RPMI7951 (cell line): ENCODE results near the gene KDM4B. TPM values are rescaled to one million over a fixed set of nuclear protein-coding genes. Genes with fewer than 3 reads are reported as not detected.

Source experiments
- DNase-seq: peaks from one replicate; pipeline ENCODE4 v3.0.0-alpha.2; 2012; ENCODE audit warnings: low read depth
- total RNA-seq: library from RNA; depleted of rRNA; stranded (reverse); fragments of >200 nt; shearing (Covaris generic); gene quantifications from 2 replicates; pipeline ENCODE4 v1.2.3, GENCODE V29; 2014

The KDM4B gene
- total RNA-seq, 1 experiment from 2014 or later: 6.2 TPM

DNA sequence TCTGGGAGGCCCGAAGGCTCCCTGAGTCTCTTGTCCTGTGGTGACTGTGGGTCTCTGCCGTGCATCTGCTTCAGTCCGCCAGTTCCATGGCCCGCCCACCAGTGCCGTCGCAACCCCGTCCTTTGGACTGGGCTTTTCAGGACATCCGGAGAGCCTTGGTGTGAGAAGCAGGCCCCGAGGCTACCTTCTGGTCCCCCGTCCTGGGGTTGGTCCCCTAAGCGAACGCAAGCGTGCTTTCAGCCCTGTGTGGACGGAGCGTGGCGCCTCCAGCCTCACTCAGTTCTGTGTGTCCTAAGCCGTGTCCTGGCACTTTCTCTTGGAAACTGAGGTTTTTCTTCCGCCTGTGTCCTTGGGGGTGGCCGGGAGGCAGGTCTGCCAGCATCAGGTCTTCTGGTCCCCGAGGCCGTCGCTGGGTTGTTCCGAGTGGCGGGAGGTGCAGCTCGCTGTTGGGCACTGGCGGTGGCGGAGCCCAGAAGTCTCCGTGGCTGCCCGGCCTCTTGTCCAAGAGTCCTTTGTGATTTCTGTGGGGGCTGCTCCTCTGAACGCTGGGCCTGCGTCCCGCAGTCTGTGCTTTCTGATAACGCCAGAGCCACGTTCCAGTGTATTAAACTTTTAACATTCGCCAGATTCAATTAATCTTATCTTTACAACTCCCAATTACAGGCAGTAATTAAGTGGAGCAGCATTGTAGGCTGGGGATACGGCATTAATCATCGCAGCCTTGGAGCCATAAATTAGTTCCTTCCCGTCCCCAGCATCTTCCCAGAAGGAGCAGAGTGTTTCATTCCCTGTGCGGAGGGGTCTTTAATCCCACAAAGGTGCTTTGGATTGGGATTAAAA lies 99.5 kb downstream of the KDM4B start:
- DNase-seq: no peak

DNA sequence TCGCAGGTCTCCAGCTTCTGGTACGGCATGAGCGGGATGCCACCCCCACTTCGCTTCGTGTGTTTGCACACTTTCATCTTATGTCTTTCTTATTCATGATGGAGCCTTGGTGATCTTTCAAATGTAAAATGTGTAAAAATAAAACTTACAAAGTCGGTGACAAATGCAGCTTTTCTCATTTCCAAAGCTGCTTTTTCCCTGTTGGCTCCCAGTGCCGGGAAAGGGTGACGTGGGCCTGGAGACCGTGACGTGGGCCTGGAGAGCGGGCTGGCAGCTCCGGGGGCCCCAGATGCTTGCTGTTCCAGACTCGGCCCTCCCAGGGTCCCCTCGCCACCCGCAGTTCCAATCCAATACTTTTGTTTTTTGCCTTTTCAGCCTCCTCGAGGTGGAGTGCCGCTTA lies 101.4 kb downstream of the KDM4B start:
- no peak for DNase-seq

DNA sequence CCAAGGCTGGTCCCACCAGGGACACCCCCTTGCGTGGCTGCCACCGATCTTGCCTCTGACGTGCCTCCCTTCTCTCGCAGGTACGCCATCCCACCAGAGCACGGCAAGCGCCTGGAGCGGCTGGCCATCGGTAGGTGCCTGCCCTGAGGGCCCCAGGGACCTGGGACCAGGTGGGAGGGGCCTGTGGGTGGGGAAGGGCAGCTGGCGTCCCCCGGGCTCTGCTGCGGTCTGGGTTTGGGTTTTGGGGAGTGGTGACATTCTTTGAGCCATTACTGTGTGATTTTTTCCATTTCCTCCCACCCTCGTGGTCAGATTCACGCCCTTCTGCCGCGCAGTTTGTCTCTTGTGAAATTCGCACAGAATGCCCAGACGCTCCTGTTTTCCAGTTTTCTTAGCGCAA lies 102.0 kb downstream of the KDM4B start:
- no peak for DNase-seq

DNA sequence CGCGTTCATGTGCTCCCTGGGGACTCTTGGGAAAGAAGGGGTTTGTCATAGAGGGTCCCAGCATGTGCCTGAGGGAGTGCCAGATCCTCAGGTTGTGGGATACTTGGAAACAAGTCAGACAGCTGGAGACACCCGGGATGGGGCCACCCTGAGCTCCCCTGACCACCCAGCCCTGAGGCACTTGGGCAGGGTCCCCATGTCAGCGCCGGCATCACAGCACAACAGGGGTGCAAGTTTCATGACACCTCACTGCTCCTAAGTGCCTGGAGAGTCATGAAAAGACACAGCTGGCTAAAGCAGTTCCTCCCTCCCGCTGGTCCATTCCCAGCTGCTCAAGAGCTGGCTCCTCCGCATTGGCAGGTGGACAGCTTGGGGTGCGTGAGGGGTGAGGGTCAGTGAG lies 102.7 kb downstream of the KDM4B start:
- DNase-seq: no peak

DNA sequence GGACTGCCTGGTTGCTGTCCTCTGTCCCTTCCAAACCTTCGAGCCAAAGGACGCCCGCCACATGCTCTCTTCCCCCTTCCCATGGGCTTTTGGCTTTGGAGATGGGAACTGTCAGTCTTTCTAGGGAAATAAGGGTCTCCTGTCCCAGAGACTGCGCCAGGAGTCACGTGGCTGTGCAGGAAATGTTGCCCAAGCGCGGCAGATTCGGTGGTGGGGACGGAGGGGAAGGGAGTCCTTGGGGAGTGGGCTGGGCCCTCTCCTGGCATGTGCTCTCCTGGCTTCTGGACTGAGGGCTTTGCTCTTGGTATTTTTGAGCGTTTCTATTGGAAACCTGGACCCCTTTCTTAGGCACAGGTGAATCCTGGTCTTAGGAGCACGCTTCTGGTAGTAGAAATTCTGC lies 103.2 kb downstream of the KDM4B start:
- no peak for DNase-seq

DNA sequence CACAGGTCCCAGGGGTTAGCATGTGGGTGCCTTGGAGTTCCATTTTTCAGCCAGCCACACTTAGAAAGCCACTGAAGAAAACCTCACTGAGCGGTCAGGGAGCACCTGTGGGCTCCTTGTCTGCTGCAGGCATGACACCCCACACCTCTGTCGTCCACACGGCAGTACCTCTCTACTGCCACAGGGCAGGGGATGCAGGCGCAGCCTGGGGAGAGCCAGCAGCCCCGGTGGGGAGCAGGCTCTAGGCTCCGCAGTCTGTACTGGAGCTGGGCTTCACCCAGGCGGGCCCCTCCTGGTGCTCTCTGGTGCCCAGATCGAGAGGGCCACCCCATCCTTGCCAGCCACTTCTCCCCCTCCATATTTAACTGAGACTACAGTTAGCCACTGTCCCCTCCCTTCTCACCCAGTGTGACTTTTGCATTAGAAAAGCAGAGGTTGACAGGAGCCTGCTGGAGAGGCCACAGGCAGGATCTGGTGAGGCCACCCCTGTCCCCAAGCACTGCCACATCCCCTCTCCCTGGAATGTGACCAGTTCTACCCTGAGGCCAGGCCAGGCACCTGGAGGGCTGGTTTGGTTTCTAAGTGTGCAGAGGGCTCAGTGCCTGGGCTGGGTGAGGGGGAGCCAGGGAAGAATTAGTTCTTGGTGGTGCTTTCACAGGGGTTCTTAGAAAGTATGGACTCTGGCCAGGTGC lies 104.4 kb downstream of the KDM4B start:
- no peak for DNase-seq

DNA sequence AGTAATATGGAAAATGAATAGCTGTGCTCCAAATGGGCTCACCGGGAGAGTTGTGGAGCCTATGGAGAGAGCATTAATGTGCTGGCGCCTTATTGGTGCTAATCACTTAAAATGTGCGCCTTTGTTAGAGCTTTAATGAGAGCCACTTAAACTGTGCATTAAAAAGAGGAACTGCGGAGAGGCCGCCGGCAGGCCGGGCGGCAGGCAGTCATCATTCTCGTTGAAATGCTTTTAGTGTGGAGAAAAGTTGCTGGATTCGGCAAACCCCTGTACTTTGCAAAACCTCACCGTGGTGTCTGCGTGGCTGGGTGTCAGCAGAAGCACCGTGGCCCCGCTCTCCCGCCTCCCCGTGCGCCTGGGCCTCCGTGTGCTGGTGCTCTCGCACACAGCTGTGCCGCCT lies 105.5 kb downstream of the KDM4B start:
- no peak for DNase-seq

DNA sequence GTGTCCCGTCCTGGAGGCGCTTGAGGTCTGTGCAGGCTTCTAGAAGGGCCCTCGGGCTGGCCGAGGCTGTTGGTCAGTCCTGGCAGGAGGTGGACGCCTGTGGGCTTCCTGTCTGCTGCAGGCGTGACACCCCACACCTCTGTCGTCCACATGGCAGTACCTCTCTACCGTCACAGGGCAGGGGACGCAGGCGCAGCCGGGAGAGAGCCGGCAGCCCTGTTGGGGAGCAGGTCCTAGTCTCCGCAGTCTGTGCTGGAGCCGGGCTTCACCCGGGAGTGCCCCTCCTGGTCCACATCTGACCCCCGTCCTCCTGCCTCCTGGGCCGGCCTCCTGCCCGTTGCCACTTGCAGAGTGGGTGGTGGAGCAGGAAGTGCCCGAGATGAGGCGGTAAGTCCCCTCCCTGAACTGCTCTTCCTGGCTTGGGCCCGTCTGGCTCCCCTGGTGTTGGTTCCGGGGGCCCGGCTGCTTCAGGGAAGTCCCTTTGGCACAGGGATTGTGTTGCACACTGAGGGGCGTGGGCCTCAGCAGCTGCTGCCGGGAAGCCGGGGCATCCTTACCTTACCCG lies 106.0 kb downstream of the KDM4B start:
- DNase-seq: no peak

DNA sequence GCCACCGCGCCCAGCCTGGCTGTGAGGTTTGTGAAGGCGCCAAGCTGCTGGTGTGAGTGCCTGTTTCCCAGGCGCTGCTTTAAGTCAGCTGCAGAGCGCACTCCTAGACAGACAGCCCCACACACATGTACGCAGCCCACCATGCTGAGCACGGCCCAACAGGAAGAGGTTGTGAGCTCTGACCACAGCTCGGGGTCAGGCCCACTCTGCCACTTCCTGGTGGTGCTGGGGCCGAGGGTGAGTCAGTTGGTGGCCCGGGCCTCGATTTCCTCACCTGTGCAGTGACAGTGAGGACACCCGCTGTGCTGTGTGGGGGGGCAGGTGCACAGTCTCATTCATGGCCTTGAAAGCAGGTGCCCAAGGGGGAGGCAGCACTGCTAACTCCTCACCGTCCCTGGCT lies 106.7 kb downstream of the KDM4B start:
- DNase-seq: no peak

DNA sequence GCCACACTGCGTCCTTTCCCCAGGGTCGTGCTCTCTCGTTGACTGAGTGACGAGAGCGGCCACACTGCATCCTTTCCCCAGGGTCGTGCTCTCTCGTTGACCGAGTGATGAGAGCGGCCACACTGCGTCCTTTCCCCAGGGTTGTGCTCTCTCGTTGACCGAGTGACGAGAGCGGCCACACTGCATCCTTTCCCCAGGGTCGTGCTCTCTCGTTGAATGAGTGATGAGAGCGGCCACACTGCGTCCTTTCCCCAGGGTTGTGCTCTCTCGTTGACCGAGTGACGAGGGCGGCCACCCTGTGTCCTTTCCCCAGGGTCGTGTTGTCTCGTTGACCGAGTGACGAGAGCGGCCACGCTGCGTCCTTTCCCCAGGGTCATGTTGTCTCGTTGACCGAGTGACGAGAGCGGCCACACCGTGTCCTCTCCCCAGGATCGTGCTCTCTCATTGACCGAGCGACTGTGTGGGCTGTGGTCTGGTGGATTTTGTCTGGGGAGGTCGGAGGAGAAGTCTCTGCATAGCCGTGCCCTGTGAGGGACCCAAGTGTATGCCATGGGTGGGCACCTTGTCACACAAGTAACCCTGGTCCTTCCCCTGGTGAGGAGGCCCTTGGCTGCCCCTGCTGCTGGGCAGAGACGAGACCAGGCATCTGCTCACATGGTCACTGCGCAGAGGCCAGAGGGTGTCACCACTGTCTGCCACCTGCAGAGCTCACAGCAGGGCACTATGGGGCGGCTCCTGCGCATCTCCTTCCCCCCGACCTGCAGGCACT lies 107.7 kb downstream of the KDM4B start:
- no peak for DNase-seq

DNA sequence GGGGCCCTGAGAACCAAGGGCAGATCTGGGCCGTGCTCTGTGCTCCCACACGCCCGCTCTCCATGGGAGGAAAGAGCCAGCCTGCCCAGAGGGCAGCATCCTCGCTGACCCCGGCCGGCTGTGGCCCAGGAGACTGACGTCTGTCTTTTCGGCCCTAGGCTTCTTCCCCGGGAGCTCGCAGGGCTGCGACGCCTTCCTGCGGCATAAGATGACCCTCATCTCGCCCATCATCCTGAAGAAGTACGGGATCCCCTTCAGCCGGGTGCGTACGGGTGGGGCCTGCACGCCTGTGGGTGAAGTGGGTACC lies 108.2 kb downstream of the KDM4B start:
- no peak for DNase-seq

DNA sequence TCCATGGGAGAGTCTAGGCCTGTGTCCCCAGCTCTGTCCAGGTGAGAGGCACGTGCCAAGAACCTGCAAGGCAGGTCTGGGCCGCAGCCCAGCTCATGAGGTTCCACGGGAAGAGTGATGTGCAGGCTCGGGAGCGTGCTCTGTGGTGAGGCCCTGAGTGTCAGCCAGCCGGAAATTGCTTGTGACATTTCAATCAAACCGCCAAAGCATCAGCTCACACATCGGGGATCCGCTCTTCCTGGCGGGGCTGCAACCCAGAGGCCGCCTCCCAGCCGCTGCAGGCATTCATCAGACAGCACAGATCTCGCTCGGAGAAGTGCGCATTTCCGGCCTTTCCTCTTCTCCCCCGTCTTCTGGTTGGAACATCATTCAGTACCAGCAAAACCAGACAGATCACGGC lies 109.3 kb downstream of the KDM4B start:
- DNase-seq: no peak

DNA sequence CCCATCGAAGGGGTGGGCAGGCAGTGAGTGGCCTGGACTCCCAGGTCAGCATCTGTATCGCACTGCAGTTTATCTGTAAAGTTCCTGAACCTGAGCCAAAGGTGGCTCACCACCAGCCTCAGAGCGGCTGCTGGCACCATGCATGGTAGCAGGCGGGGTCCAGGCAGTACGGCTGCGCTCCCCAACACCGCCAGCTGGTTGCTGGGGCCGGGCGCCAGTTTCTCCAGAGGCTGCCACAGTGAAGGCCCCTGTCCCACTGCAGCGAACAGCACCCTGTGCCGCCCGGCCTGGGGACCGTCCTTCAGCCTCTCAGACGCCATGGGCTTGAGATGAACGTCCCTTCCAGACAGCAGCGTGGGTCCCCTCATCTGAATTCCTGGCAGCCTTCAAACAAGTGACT lies 109.8 kb downstream of the KDM4B start:
- no peak for DNase-seq

DNA sequence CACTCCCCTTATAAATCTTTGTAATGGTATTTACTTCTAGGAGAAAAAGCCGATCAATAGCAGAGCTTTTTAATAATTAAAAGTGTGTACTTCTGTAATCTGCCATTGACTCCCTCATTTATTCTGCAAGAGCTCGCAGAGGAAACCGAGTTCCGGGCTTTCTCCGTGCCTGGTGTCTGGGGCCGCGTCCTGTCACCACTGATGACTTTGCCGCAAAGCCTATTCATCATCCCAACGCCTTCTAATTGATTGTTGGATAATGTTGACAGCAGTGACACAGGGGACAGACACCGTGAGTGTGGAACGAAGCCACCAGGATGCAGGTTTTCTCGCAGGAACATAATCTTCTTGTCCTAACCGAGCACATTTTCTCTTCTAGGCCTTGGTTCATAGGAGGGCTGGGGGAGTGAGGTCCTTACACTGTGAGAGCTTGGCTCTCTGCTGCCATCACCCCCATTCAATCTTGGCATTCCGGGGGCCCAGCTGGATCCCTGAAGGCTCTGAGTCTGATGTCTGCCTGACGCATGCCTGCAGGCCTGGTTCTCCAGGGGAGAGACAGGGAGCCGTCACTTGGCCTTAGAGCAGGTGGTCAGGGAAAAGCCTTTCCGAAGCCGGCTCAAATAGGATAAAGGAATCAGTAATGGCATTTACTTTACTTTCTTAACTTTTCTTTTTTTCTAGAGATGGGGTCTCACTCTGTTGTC lies 110.3 kb downstream of the KDM4B start:
- DNase-seq: no peak

DNA sequence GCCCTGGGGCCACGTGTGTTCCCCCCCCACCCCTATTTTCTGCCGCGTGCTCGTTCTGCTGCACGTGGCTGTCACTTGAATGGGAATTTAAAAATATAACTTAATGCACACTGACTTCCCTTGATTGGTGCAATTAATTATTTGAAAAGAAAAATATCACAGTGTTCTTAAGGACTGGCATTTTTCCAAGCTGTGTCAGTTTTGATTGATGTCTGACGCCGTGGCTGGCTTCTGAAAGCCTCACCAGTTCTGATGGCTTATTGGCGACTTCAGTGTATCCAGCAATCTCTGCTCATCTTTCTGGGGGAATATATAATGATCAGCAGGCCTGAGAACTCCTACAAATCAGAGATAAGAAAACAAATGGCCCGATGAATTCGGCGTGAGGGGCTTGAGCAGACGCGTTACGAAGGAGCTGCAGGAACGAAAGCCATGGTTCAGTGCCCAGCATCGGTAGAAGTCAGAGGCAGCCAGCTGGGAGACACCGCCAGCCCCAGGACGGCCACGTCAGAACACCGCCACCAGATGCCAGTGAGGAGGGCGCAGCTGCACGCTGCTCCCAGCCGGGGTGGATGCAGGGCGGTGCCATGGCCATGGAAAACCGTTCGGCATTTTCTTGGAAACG lies 111.2 kb downstream of the KDM4B start:
- no peak for DNase-seq

DNA sequence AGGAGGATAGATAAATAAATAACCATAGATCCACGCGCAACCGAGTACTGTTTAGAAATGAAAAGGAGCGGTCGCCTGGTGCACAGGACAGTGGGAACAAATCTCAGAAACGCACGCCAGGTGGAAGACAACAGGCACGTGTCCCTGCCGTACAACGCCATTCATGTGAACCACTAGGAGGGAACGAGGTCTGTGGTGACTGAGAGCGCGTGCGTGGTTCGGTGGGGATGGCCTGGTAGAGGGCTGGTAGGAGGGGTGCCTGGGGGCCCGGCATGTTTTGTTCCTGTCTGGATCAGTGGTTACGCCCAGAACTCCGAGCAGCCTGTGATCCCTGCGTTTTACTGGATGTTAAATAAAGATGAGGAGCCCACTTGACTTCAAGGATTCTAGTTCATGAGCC lies 111.9 kb downstream of the KDM4B start:
- no peak for DNase-seq

DNA sequence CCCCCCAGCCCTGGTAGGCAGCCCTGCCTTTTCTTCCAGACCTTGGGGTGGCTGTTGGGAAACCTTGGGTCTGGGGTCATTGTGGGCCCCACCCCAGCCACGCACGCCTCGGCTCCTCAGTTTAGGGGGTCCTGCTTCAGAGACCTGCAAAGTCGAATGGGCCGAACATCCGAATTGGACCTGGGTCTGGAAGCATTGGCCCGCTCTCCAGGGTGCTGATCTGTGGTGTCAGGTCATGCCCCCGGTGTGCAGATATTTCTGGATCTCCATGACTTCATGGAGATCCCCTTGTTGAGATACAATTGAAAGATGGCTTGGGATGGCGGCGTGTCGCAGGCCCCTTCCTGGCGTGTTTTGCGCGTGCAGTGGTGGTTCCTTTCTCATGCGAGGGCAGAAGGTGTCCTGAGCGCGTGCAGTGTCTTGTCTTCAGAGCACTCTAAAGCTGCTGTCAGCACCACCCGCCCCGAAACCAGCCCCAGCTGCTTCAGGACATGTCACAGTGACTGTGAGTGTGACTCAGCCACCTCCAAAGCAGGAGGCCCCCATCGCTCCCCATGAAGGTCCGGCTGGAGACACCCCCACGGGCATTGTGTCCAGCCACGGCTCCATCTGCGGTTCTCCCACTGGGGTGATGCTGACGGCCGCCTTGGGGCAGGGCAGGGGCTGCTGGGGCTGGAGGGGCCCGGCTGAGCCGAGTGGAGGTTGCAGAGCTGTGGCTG lies 112.7 kb downstream of the KDM4B start:
- no peak for DNase-seq

DNA sequence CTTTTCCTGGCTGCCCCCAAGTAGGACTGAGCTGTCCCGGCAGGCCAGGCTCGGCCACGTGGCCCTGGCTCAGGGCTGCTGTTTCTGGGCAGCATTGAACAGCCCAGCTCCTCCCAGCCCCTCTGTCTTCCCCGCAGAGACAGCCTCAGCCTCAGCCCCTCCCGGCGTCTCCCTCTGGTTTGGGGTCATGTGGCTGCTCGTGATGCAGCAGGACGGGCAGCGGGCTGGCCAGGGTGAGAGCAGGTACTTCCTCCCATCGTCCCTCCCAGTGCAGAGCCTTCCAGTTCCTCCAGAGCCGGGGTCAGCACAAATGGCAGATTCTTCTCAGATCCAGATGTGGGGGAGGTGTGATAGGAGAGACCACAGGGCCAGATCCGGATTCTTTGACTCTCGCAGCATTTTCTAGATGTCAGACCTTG lies 114.6 kb downstream of the KDM4B start:
- no peak for DNase-seq

DNA sequence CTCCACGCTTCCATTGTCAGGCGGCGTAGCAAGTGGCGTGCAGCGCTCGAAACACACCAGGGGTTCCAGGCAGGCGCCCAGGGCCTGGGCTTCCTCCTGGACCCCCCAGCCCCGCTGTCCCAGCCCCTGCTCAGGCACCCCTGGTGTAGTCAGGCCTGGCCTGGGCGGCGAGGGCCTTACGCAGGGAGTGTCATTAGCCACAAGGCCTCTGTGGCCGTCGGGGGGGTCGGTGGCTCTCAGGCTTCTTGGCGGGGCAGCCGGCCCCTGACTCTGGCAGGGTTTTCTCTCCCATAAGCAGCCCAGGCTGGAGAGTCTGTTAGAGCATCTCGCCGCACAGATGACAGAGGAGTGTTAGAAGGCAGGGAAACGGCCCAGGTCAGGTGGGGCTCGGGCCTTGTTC lies 116.7 kb downstream of the KDM4B start:
- DNase-seq: no peak

DNA sequence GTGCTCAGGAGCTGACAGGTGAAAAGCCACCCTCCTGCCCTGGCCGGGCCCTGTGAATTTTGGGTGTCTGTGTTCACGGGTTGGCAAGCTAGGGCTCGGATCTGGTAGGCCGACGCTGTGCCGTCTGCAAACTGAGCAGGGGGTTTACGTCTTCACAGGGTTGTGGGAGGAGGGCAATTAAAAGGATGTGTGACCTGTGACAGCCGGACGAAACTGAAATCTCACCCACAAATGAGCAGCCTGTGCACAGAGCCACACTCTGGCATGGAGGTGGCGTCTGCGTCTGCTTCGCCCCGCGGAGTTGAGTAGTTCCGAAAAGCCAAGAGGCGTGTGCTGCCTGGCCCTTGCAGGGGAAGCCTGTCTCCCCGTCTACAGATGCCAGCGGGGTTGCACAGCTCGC lies 117.3 kb downstream of the KDM4B start:
- DNase-seq: no peak
